NCI-H1092 (cell line): ENCODE data around the gene USPL1.
"Not testable (repeated sequence)": the region's sequence is repeated elsewhere in the genome, so short reads cannot be mapped to it uniquely, and the experiment has no call there.

Experiments used
- DNase-seq: peaks from one replicate; lab custom pipeline; 2025; lab: John Stamatoyannopoulos, UW

Gene USPL1

DNA sequence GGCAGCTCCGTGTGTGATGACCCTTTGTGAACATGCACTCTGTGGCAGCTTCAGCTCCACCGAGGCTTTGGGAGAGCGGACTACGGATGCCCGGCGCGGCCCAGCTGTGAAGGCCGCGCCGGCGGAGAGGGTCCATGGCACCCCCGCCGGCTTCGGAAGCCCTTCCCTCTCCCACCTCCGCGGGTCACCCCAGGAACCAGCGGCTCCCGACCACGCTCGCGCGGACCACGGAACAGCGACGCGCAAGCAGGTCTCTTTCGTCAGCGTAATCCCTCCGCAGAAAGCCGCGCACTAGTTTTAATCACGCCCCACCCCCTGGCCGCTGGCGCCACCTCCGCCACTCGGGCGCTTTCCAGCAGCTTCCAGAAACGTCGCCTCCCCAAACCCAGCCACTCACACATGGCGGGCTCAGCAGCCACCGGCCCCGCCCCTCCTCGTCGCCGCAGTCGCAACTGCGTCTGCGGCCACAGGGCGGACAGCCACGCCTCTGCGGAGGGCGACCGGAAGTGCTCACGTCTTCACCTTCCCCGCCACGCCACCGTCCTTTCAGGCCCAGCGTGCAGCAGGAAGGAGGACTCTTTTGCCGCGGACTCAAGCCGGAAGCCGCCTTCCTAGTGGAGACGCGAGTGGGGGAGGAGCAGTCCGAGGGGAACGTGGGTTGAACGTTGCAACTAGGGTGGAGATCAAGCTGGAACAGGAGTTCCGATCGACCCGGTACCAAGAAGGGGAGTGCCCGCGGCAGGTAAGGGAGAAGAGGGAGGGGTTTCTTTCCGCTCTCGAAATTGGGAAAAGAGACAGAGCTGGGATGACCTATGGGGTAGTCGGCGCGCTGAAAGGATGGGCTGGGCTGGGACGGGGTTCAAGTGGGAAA lies at the start of gene USPL1:
Gene USPL1, plus strand, starts transcription at position 606 of the 871 bp plus-strand sequence. CDS start 3,221 bp downstream, outside the sequence.
- DNase-seq: peak; percentile 94

DNA sequence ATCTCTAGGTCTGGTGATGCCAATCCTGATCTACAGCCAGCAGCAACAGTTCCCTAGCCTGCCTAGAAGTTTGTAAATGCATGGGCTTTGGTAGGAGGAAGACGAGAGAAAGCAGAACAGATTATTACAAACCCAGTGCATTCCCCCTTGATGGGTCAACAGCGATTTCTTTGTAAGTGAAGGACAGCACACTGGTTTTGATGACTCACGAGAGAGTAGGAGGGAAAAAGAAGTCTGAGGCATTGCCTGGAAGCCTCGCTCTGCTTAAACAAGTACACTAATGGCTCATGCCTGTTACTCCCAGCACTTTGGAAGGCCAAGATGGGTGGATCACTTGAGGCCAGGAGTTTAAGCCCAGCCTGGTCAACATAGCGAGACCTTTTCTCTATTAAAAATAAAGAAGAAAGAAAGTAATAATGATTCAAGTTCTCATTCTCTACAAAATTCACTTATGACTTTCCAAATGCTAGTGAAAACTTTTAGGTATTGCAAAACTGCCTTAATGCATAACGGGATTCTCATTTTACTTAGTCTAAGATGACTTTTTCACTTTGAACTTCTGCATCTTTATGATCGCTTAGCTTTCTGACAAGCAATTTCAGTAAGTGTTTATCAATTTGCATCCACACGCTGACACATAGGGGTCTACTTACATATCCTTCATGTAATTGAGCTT lies 47.7 kb upstream of the USPL1 start:
- DNase-seq: no peak

DNA sequence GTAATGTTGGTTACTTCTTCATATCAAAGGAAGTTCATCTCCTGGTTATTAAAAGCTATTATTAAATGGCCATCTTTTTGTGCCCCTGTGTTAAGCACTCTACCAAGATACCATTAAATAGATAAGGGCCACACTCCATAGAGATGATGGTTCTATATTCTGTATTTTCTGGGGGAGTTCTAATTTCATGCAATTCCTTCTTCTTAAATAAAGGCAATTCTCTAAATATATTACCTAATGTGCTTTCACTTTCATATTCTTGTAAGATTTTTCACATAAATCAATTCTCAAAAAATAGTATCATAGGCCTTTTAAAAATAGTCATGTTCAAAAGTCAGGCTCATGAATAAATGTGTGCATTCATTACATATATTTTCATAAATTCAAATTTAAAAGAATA lies 47.0 kb upstream of the USPL1 start:
- DNase-seq: no peak

DNA sequence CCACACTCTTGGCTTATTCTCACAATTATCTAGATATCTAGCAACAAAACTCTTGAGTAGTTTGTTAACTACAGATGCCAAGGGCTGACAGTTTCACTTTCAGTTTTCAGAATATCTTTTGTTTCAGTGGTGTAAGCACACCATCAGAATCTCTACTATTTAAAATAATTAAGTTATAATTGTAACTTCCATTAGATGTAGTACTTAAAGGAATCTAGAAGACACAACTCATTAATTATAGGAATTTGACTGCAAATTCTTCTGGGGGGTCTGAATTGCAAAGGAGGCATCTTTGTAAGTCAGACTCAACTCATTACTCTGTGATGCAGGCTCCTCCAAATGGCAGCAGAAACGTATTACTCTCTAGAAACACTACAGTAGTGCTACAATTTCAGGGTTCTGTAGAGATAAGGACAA lies 44.9 kb upstream of the USPL1 start:
- no peak for DNase-seq

DNA sequence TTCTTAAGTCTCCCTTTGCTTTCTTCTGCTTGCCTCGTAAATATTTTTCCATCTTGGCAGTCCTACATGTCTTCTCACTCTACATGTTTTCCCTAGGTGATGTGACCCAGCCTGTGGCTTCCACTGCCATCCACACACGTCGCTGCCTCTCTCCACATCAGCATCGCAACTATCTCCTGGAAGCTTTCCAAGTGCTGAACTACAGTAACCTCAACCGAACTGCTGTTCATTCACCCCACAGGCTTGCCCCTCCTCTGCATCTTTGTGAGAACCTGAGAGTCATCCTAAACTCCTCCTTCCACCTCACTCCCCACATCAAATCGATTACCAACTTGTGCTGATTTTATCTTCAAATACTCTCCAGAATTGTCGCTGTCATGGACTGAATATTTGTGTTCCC lies 41.2 kb upstream of the USPL1 start:
- DNase-seq: no peak

DNA sequence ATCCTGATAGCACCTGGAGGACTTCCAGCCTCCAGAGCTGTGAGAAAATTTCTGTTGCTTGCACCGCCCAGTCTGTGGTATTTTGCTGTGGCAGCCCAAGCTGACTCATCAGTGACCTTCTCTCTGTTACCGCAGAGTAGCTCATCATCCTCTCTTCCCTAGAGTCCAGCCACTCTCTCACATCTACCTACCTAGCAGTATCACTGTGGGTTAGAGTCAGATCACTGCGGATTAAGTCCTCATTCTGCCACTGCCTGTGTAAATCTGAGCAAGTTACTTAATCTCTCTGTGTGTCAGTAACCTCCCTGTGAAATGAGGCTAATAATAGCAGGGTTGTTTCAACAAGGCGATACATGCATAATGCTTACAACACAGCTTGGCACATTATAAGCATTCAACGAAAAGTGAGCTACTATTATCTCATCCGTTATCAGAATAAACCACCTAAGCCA lies 40.3 kb upstream of the USPL1 start:
- no peak for DNase-seq

DNA sequence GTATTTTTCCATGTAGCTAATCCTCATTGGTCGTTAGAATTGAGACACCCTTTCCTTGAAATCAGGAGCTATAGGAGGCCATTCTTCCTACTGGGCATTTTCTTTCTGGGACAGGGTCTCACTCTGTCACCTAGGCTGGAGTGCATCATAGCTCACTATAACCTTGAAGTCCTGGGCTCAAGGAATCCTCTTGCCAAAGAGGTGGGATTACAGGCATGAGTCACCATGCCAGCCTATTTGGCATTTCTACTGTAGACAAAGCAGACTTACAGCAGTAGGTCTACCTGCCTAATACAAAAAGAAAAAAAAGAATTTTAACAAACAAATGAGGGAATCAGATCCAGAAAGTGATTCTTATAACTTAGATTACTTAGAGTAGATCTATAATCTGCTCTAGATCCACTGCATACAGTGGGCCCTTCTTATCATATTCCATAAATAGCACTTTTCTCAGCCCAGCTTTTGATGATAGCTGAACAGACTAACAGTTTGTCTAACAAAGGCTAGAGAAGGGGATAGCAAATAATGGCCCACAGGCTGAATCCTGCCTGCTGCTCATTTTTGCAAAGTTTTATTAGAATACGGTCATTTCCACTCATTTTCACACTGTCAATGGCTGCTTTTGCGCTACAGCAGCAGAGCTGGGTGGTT lies 36.7 kb upstream of the USPL1 start:
- no peak for DNase-seq

DNA sequence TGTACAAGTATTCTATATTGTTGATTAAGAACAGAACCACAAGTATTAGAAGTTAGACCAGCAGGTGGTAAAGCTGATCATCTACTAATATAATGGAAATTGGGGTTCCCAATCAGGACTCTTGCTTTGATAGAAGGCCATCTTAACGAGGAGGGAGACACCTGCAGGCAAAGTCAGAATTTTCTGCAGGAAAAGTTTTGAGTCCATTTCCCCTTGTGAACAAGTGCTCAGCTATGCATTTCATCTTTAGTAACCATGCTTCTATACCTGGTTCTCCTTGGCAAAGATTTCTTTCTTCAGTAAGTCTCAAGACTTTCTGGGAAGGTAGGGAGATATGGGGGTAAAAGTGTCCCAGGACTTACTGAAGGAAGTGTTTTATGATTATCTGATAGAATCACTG lies 36.1 kb upstream of the USPL1 start:
- no peak for DNase-seq

DNA sequence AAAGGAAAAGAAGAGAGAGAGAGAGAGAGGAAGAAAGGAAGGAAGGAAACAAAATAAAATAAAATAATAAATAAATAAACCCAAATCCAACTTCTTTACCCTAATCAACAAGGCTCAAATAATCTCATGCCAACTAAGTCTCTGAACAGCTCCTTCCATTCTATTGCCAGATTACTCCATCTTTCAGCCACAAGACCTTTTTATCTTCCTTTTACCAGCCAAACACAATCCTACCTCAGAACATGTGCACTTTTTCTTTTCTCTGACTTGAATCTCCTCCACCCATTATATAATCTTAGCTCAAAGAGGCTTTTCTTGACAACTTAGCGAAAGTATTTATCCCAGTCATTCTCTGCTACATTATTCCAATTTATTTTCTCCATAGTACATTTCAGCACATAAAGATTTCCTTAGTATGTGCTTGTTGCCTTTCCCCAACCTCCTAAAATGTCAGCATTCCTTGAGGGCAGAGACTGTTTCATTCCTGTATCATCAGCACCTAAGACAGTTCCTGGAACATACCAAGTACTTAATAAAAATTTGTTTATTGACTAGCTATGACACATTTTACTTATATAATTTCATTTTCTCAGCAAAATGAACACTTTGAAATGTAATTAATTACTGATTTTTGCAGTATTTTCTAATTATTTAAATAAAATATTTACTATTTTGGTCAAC lies 33.5 kb upstream of the USPL1 start:
- DNase-seq: no peak

DNA sequence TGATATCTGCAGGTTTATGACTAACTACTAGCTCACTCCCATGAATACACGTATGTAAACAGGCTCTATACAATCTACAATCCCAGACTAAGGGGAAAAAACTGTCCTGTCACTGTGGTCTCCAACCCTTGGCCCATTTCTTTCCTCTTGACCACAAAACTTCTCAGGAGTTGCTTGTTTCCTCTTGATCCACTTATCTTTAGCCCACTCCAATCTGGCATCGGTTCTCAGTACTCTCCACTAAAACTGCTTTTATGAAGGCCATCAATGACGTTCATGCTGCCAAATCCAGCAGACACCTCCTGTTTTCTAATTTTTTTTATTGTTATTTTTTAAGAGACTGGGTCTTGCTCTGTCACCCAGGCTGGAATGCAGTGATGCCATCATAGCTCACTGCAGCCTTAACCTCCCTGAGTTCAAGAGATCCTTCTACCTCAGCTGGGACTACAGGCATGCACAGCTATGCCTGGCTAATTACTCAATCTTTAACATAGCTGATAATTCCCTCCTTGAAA lies 31.9 kb upstream of the USPL1 start:
- DNase-seq: no peak

DNA sequence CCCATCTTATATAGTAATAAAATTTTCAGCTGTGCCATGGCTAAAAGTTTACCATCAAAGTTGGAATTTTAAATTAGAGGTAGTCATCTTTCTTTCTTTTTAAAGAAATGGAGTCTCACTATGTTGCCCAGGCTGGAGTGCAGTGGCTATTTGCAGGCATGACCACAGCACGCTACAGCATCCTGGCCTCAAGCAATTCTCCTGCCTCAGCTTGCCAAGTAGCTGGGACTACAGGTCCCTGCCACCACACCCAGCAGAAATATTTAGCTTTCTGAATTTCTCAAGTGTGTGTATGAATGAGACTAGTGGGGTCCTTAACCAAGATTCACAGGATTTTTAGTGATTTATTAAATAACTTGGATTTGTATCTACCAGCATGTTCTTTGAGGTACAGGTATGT lies 30.5 kb upstream of the USPL1 start:
- DNase-seq: no peak

DNA sequence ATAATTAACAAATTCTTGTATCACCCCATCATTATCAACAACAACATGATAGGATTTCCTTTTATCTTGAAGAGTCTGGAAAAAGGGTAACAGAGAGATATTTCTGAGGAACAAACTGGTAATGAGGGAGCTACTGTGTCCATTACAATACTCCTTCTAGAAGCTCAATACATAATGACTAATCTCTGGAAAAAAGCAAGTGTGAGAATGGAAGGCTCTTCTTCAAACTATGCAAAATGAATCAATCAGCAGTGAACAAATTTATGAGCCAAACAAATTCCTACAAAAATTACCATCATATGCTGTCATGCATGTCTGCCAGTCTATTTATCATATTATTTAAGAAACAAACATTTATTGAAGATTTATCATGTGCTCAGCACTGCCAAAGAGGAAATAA lies 30.0 kb upstream of the USPL1 start:
- DNase-seq: no peak

DNA sequence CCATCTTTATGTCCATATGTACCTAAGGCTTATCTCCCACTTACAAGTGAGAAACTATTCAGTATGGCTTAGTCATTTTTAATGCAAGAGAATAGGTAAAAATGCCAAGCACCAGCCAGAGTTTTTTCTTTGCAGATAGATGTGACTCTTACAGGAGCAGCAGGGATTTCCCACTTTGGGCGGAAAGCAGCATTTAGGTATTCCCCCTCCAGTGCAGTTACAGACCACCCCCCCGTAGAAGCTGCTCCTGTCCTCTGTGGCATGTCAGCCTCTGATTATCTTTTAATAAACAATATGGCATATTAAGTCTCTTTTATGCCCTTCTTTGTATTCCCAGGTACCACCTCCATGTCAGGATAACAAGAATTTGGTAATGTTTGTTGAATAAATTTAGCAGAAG lies 24.7 kb upstream of the USPL1 start:
- no peak for DNase-seq

DNA sequence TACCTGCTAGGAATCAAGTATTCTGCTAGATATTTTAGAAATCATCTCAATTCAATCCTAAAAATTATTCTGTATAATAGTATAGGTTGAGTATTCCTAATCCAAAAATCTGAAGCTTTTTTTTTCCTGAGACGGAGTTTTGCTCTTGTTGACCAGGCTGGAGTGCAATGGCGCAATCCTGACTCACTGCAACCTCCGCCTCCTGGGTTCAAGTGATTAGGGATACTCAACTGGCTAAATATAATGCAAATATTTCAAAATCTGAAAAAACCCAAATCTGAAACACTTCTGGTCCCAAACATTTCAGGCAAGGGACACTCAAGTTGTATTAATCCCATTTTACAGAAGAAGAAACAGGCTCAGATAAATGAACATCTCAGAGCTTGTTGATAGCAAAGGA lies 17.2 kb upstream of the USPL1 start:
- DNase-seq: no peak

DNA sequence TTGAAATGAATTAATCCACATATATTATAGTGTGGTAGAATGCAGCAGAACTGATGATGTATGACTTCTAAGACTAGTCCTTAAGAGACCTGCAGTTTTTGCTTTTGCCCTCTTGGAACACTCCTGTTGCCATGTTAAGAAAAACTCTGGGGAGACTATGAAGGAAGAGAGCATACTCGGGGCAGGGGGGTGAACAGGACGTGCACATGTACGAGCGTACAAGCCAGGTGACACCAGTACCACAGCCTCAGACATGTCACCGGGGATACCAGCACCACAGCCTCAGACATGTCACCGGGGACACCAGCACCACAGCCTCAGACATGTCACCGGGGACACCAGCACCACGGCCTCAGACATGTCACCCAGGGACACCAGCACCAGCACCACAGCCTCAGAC lies 15.9 kb upstream of the USPL1 start:
- DNase-seq: no peak

DNA sequence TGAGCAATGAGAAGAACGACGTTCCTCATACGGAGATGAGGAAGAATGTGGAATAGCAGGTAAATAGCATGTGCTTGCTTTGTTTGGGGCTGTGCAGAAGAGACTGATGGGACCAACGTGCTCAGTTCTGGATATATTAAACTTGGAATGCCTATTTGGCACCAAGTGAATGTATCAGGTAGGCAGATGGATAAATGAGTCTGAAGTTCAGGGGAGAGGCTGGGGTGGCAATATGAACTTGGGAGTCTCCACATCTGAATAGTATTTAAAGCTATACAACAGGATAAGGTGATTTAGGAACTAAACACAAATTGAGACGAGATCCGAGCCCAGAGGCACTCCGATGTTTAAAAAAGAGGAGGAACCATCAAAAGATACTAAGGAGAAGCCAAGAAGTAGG lies 12.7 kb upstream of the USPL1 start:
- no peak for DNase-seq

DNA sequence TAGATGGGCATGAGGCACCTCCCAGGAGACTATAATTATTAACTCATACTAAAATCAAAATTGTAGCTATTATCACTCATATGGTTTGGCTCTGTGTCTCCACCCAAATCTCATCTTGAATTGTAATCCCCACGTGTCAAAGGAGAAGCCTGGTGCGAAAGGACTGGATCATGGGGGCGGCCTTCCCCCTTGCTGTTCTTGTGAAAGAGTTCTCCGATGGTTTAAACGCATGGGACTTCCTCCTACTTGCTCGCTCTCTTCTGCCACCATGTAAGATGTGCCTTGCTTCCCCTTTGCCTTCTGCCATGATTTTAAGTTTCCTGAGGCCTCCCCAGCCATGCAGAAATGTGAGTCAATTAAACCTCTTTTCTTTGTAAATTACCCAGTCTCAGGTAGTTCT lies 10.5 kb upstream of the USPL1 start:
- DNase-seq: not testable (repeated sequence)

DNA sequence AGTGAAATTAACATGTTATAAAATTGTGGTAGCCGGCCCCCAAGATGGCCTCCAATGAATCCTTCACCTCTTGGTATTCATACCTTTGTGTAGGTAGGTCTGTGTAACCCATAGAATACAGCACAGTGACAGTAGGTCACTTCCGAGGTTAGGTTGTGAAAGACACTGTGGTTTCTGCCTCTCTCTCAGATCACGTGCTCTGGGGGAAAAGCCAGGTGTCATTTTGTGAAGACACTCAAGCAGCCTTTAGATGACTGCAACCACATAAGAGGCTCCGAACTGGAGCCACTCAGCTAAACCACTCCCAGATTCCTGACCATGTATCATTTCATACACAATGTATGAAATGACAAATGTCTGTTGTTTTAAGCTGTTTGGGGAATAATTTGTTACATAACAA lies 9.8 kb upstream of the USPL1 start:
- no peak for DNase-seq

DNA sequence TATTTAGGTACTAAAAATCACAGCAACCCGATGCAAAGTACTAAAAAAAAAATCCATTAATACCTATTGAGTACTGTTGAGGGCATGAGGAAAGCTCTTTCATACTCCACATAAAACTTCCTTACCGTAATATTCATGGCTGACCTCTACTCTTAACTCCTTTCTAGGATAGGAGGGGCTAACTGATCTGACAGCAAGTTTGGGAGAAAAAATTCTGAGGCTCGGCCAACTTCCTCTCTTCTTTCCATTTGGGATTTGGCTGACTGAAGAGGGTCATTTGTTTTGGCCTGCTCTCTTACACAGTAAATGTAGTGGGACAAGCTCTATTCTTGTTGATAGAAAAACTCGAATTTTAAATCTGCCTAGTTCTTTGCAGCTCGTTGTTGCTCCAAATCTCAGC lies 9.4 kb upstream of the USPL1 start:
- DNase-seq: no peak

DNA sequence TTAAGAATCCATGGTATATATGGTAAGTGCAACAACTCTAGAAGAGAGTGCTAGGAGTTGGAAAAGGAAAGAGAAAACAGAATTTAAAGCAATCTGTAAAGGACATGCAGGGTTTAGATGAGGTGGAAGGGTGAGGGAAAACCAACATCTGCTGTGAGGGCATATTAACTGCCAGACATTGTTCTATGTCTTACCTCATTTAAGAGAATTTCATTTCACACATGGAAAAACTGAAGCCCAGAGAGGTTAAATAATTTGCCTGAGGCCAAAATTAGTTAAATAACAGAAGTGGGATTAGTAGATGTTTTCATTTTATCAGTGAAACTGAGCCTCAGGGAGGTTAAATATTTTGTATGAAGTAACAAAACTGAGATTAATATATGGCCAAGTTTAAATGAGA lies 7.4 kb upstream of the USPL1 start:
- DNase-seq: no peak

DNA sequence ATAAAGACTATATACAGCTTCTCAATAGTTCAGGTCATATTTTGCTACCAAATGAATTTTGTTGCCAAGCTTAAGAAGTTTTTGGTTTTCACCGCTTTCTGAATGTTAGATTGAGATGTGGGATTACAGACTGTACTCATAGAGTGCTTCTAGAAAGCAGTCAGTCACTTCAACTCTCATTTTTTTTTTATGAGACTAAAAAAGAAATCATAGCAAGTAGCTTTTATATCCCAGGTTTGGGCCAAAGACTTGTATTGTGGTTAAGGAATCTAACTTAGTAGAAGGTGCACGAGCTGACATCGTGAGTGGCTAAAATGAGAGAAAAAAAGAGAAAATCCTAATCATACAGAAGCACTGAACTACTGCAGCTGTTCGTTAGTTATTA lies 2.2 kb upstream of the USPL1 start:
- DNase-seq: no peak

DNA sequence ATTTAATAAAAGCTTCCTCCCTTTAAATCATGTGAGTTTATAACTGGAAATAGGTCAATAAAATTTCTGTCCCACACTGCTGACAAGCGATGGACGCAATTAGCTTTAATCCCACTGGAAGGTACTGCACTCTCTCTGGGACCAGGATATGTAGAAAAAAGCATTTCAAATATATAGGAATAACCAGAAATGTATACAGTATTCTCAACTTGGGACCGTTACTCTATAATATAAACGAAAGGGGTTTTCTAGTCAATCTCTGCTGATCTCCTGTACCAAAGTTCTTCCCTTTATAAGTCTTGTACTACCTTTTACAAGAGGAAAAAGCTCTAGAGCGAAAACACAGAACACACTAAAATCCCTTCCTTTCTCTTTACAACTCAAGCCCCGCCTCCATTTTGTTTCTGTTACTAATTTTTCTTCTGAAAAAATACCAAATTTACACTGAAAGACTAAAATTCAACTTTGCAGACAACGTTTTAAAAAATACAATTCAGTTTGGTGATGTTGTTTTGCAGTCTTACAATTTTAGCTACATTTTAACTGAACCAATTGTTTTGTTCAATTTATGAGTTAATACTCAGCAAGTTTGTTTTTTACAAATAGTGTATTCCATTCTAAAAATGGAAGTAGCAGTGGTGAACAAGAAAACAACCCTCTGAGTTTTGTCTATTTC lies 1.7 kb upstream of the USPL1 start:
- no peak for DNase-seq
